LoVo (cell line): ENCODE data around the gene GABRG3.

ENCODE experiments used
- DNase-seq: peaks from one replicate; pipeline ENCODE4 v3.0.0-alpha.2; 2016; ENCODE audit warnings: low spot score

The GABRG3 gene

GRCh38 chr15:27249046-27249759, 278.2 kb downstream of the GABRG3 start:
- no peak for DNase-seq

- no peak for DNase-seq
Measured at GRCh38 chr15:27249760-27250109, 278.8 kb downstream of the GABRG3 start.

- DNase-seq = no peak
Measured at GRCh38 chr15:27250223-27250622, 279.2 kb downstream of the GABRG3 start.

- DNase-seq = no peak
Measured at GRCh38 chr15:27254055-27254454, 283.1 kb downstream of the GABRG3 start.

- DNase-seq = no peak
Measured at GRCh38 chr15:27254801-27255200, 283.8 kb downstream of the GABRG3 start.

- DNase-seq = no peak
Measured at GRCh38 chr15:27256446-27256845, 285.5 kb downstream of the GABRG3 start.

- DNase-seq = no peak
Measured at GRCh38 chr15:27258287-27258686, 287.3 kb downstream of the GABRG3 start.

GRCh38 chr15:27260523-27260922, 289.5 kb downstream of the GABRG3 start:
- no peak for DNase-seq

- no peak for DNase-seq
Measured at GRCh38 chr15:27268923-27269322, 297.9 kb downstream of the GABRG3 start.

- no peak for DNase-seq
Measured at GRCh38 chr15:27271258-27271657, 300.3 kb downstream of the GABRG3 start.

GRCh38 chr15:27272427-27272826, 301.4 kb downstream of the GABRG3 start:
- DNase-seq = no peak

- no peak for DNase-seq
Measured at GRCh38 chr15:27273506-27273905, 302.5 kb downstream of the GABRG3 start.

GRCh38 chr15:27278761-27279160, 307.8 kb downstream of the GABRG3 start:
- DNase-seq = no peak

- DNase-seq = no peak
Measured at GRCh38 chr15:27292641-27293040, 321.7 kb downstream of the GABRG3 start.

GRCh38 chr15:27293607-27294006, 322.6 kb downstream of the GABRG3 start:
- DNase-seq = no peak

- no peak for DNase-seq
Measured at GRCh38 chr15:27317736-27318135, 346.8 kb downstream of the GABRG3 start.

- no peak for DNase-seq
Measured at GRCh38 chr15:27323801-27324200, 352.8 kb downstream of the GABRG3 start.

- no peak for DNase-seq
Measured at GRCh38 chr15:27324886-27325615, 354.1 kb downstream of the GABRG3 start.

- DNase-seq = no peak
Measured at GRCh38 chr15:27327467-27328025, 356.6 kb downstream of the GABRG3 start.

GRCh38 chr15:27328186-27328585, 357.2 kb downstream of the GABRG3 start:
- no peak for DNase-seq

GRCh38 chr15:27328608-27329007, 357.6 kb downstream of the GABRG3 start:
- DNase-seq = no peak

- no peak for DNase-seq
Measured at GRCh38 chr15:27330326-27330725, 359.3 kb downstream of the GABRG3 start.

- DNase-seq = no peak
Measured at GRCh38 chr15:27336676-27337075, 365.7 kb downstream of the GABRG3 start.
